GM19328 (cell line): ENCODE data around the gene PTPA.
"Not testable (repeated sequence)": the region's sequence is repeated elsewhere in the genome, so short reads cannot be mapped to it uniquely, and the experiment has no call there.

Experiments
- ATAC-seq: cut with Tn5 transposase; IDR thresholded peaks from one replicate; pipeline ENCODE4 v1.9.1; 2021; ENCODE audit warnings: mild to moderate bottlenecking, moderate library complexity; ENCODE audit not compliant: unreplicated experiment

The PTPA gene

DNA sequence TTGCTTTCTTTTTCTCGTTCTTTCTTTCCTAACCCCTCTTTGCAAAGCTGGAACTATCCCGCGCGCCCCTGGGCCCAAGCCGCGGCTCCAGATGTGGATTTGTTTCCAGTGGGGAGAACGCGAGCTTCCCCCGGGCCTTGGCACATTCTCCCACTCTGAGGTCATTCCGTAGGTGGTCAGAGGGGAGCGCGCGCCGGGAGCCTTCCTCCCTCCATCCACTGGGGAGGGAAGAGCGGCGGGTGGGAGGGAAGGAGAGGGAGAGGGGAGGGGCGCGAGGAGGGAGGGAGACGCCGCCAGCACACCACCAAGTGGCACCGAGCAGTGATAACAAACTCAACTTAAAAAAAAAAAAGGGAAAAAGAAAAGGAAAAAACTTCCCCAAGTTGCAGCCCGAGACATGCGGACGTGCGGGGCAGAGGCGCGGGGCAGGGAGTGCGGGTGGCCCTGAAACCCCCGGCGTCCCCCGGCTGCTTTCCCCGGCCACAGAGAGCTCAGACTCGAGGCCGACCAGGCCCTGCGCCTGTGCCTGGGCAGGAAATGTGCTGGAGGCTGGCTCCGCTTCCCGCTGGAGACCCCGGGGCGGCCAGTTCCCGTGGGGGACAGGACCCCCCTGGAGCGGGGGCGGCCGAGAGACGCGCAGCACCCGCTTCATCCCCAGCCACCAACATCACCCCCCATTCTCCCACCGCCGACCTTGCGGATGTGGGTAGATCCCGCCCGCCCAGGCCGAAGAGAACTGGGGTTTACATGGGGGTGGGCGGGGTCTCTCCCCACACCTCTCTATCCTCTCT, 63.7 kb downstream of the PTPA start:
- ATAC-seq: no peak

DNA sequence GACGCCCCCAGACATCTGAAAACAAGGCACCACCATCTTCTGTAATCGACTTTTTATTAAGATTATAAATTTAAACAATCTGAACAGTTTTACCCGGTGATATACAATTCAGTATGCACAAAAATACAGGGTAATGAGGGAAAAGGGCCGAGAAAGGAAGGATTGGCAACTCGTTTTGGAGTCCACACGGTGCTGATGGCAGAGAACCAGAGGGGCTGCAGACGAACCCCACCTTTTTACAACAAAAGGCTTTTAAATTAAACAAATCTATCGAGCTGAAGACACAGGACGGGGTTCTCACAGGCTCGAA, 64.3 kb downstream of the PTPA start:
- no peak for ATAC-seq

DNA sequence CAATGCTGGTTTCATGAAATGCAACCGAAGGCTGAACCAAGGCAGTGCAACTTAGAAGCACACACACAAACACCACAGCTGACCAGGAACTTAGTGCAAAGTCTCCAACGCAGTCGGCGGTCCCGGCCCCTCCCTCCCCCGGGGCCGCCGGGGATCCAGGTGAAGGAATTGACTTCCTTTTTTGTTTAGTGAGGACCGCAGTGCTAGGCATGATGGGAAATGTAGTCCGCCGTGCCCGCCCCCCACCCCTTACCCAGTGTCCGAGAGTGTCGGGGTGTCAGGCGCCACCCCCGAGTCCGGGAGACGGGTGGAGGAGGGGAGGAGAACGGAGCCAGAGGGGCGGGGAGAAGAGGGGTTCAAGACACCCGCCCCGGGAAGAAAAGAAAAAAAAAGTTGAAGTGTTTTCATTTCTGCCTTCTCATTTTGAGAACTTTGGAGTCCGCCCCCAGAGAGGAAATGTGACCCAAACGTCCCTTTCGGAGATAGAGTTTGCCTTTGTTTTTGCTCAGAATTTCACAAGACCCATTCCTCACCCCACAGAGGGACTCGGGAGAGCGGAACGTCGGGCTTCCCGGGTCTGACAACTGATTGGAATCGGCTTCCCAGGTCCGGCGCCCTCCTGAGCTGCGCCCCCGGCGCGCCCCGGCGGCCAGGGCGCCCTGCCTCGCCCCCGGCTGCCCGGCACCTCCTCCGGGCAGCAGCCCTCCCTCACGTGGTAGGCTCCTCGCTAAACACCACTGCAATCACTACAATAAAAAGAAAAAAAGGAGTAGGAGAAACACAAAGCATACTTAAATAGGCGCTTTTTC, 64.8 kb downstream of the PTPA start:
- ATAC-seq: no peak

DNA sequence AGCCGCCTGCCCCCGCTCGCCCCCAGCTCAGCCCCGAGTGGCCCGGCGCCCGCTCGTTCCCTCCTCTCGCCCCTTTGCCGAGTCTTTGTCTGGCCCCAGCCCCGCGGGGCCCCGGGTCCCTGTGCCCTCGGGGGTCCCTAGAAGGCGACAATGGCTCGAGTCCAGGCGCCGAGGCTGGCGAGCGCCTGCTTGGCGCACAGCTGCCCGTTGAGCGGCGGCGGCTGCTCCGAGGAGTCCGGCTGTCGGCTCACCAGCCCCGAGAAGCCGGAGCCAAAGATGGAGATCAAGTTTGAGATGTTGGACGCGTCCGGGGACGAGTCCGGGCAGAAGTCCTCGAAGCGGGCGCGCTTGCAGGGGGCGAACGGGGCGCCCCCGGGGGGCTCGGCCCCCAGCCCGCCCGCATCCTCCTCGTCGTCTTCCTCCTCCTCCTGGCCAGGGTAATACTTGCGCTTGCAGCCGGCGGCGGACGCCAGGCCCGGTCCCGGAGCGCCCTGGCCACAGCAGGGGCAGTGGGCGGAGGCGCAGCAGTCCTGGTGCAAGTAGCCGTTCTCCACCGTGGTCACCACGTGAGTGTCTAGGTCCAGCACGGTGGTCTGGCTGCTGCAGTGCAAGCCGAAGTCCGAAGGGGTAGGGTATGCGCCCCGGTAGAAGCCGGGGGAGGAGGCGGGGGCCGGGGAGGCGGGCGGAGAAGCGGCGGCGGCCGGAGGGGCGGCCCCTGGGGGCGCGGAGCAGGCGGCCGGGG, 65.7 kb downstream of the PTPA start:
- ATAC-seq: no peak

DNA sequence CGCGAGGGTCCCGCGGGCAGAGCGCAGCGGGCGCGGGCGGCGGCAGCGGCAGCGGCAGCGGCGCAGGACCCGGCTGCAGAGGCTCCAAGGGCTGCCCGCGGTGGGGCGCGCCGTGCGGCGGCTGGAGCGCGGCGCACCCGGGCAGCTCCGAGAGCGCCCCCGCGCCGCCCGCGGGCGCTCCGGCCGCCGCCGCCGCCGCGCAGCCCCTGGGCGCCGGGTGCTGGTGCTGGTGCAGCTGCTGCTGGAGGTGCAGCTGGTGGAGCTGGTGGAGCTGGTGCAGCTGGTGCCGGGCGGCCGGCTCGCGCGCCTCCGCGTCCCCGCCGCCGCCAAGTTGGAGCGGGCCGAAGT, 66.2 kb downstream of the PTPA start:
- ATAC-seq: peak; percentile 6

DNA sequence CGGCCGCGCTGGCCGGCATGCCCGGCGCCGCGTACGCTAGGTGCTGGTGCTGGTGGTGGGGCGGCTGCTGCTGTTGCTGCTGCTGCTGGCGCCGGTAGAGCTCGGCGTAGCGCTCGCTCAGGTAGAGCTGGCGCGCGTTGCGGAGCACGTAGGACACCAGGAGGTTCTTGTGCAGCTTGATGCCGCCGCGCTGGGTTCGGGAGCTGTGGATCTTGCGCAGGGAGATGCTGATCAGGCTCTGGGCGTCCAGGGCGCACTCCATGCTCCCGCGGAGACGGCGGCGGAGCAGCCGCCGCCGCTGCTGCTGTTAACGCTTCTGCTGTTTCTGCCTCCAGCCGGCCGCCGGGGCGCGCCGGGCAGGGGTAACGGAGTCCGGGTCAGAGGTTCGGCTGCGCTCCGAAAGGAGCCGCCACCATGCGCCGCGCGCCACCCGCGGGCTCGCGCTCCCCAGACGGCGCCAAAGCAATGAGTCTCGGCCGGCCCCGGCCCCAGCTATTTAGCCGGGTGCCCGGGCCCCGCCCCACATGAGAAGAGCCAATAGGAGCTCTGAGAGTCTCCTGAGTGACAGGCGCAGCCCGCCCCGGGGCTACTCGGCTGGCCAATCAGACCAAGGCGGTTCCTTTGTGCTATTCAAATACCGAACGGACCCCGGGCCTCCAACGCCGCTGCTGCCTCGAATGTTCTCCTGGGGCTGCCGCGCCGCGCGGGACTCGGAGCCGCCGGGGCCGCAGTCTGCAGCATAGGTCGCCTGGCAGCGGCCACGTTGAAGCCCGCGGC, 66.8 kb downstream of the PTPA start, which contains the start of gene IER5L:
TSS of gene IER5L (minus strand) at position 471 of the 777 bp plus-strand sequence. CDS start at position 262, 209 bp downstream.
- ATAC-seq: peak; percentile 87

DNA sequence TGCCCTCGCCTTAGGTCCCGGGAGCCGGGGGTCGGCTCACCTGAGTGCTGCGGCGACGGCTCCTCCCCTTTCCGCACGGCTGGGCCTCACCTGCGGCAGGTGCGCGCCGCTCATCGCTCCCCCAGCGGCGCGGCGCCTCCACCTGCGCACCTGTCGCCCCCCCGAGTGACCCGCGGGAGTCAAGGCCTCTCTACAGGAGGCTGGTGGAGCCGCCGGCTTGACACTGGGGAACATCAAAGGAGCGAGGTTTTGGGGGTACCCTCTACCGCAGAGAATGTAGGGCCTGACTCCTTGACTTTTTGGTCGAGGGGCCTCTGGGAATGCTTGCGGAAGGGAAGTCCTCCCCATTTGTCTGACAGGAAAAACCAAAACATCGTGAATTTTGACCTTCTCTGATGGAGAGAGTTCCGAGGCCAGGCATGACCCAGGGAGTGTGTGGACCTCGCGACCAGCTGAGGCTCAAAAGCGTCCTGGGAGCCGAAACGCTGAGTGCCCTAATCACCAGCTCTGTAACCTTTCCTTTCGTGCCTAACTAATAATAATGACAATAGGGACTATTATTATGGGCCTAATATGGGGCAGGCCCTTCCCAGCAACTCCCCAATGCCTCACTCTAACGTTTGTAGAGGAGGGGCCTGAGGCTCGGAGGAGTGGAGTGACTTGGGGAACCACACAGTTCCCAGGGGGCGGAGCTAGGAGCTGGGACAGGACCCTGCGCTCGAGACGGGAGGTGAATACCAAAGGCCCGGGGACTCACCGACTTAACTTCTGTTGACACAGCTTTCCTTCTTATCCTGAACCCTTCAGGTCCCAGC, 67.6 kb downstream of the PTPA start:
- no peak for ATAC-seq

DNA sequence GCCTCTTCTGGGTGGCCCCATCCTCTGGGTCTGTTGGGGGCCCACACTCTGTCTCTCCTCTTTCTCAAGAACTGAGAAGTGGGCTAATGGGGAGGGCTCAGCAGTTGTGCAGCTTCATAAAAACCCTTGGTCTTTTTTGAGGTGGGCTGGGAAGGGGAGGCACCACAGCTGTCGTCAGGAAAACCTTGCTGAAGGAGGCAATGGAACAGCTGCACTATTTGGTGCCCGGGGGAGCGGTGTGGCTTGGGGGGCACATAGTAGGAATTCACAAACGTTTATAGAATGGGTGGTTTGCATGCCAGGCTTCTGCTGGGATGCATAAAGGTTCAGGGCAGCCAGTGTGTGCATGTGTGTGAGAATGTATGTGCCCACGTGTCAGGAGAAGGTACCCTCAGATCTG, 70.0 kb downstream of the PTPA start:
- ATAC-seq: no peak

DNA sequence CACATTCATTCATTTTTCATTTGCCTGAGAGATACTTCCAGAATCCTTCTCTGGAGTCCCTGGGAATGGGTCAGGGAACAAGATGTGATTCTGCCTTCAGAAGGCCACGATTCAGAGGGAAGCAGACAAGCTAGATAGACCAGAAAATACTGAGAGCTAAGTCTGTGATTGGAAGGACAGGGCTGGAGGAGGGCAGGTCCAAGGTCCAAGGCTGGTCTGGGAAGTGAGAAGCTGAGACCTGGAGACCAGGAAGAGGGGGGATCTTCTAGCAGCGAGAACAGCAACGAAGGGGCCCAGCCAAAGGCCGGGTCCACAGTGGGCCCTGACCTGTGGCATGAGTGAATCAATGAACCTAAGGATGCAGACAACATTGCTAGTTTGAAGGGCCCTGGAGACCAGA, 70.9 kb downstream of the PTPA start:
- ATAC-seq: no peak

DNA sequence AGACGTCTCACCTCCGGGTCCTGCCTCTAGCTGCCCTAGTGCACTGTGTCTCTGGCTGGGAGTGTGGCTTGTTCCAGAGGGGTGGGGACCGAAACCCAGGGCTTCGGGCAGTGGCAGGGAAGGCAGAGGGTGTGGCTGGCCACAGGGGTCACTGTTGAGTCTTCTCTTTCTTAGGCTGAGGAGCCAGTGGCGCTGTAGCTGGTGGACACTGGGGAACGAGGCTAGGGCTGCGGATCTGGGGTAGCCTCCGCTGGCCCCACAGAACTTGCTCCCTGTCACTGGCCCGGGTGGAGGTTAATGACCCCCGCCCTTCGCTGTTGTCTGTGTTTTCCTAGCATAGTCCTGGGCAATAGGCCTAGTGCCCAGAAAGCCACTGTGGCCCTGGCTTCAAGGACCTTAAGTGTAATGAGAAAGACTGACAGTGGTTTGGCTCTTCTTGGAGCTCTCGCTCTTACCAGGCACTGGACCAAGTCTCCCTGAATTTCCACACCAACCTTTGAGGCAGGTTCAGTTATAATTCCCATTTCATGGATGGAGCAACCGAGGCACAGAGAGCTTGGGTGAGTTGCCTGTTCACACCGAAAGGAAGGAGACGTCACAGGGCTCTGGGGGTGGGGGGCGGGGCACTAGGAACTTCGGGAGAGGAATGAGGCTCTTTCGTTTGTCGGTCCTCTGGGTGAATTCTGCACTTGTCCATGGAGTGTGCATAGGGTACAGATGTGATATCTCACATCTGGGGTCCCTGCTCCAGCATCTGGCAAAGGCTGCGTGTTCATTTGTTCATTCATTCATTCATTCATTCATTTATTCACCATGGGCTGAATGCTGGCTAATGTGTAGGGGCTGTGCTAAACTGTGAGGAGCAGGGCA, 71.6 kb downstream of the PTPA start:
- no peak for ATAC-seq

DNA sequence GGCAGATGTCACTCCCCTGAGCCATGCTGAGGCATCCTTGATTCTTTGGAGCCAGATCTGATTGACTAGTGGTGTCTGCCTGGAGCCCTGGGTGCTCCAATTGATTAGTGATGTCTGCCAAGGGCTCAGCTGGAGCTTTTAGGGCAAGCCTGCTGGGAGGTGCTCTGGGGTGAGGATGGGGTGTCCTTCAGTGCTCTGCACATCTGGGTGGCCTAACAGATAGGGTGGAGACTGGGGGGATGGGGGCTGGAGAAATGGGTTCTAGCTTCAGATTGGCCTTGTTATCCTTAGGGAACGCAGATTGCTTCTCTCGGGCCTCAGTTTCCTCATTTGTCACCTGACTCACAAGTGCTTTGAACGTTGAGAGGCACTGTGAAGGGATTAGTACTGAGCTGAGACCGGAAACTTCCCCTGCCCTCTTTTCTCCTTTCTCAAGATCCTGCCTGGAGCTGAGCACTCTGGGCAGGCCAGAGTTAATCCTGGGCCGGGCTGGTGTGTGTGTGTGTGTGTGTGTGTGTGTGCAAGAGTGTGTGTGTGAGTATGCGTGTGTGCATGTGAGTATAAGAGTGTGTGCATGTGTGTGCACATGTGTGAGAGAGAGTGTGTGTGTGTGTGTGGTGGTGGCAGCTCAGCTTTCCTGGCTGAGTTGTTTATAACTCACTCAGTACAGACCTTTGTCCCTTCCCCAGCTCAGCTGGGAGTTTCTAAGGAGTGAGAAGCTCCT, 72.4 kb downstream of the PTPA start:
- no peak for ATAC-seq

DNA sequence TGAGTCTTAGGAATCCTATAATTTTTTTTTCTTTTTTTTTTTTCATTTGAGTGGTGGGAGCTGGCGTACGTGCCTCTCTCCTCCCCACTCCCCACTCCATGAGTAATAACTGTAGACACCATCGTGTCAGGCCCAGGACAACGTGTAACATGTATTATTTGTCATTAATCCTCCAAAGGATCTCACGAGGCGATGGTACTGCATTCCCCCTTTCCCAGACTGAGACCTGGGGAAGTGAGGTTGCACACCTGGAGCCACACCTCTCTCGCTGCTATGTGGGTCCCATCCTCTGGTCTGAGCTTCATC, 73.0 kb downstream of the PTPA start:
- ATAC-seq: no peak

DNA sequence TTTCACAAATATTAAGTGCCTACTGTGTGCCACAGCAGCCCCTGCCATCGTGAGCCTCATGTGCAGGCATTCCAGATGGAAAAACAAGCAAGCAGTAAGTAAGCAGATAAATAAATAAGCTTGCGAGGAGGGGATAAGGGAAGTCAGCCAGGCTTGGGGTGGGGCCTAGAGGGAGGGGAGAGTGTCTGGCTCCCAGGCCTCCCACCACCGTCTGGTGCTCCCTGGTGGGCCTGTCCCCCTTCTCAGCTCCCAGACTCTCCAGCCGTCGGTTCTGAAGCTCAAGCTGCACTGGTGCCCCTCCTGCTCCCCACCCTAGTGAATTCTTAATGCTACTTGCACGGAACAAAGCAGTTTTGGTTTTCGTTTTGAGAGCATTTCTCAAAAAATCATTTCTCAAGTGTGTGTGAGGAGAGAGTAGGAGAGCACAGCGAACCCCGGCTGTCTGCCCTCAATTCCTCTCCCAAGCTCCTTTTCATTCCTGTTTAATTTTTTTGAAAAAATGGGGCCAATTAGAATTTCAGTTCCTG, 73.4 kb downstream of the PTPA start:
- ATAC-seq: no peak

DNA sequence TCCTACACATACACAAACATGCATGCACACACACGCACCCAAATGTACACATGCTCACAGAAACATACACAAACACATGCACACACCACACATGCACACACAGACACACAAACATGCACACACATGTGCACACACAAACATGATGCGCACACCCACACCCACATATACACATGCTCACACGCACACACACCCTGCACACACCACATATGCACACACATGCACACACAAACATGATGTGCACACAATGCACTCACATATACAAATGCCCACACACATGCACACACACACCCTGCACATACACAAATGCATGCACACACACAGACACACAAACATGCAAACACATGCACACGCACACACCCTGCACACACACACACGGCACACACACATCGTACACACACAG, 74.2 kb downstream of the PTPA start:
- ATAC-seq: no peak

DNA sequence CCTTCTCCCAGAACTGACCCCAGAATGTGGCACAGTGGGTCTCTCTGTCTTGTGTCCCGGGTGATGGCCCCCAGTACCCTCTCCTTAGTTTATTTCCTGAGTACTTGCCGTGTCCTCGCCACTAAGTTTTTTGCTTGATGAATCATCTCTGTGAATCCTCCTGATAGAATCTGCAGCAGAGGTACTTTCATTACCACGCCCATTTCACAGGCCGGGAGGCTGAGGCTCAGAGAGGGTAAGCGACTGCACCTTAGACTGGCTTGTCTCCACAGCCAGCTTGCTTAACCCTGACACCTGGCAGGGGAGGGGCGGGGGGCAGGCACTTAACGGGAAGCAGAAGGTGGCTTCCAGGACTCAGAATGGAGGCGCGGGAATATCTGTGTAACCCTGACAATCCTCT, 74.8 kb downstream of the PTPA start:
- ATAC-seq: no peak

DNA sequence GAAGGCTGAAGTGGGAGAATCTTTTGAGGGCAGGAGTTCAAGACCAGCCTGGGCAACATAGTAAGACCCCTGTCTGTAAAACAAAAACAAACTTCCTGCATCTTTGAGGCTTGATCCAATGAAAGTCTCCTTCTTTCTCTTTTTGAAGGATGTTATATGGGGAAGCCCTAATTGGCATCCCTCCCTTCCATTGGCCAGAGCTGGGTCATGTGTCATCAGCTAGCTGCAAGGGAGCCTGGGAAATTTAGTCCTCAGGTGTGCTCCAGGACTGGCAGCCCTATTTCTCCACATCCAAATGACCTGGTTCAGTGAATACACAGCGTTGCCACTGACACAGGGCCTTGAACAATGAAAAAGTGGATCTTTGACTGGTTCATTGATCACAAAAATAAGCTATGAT, 75.8 kb downstream of the PTPA start:
- ATAC-seq: no peak

DNA sequence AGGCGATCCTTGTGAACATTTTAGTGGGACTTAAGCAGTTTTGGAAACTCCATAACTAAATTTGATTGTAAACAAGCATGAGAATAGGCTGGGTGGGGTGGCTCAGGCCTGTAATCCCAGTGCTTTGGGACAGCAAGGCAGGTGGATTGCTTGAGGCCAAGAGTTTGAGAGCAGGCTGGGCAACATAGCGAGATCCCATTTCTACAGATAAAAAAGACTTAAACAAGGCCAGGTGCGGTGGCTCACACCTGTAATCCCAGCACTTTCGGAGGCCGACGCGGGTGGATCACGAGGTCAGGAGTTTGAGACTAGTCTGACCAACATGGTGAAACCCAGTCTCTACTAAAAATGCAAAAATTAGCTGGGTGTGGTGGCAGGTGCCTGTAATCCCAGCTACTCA, 78.8 kb downstream of the PTPA start:
- not testable (repeated sequence) for ATAC-seq

DNA sequence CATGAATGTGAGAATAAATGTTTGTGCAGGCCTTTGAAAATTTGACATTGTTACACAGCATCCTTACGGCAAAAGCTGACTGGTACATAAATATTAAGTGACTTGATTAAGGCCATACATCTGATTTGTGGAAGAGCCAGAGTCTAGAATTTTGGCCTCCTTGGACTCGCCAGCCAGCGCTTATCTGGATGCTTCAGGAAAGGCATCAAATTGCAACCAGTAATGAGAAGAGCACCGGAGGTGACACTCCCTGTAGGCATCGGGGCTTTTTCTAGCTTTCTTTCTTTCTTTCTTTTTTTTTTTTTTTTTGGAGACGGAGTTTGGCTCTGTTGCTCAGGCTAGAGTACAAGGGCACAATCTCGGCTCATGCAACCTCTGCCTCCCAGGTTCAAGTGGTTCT, 80.0 kb downstream of the PTPA start:
- no peak for ATAC-seq

DNA sequence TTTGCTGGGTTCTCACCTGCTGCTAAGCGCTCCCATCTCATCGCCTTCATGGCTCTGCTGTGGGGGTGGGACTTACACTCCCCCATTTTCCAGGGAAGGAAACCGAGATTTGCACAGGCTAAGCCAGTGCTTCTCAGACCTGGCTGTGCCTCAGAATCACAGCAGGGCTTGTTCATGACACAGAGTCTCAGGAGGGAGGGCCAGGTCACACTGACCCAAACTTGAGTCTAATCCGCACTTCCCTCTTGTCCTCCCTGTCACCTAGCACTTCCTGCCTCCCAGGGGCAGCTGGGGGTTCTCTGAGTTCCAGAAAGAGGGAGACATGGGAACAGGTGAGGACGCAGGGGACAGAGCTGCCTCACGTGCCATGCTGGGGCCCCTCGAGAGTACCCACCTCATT, 82.4 kb downstream of the PTPA start:
- no peak for ATAC-seq
